Omental fat pad (tissue), 4 donors: ENCODE measurements around the gene ZNF556. TPM values are rescaled to one million over a fixed set of nuclear protein-coding genes. Genes with fewer than 3 reads are reported as not detected.

ENCODE experiments used
- ATAC-seq: fragments of 150-250 bp; one replicate; pipeline ENCODE4 v1.9.1; 2016; ENCODE audit warnings: mild to moderate bottlenecking, moderate library complexity; ENCODE audit not compliant: low FRiP score
- DNase-seq: peaks from one replicate; pipeline ENCODE4 v3.0.0-alpha.2; 2019; ENCODE audit warnings: low spot score
- total RNA-seq, 4 donors: library from RNA; depleted of rRNA; stranded (reverse); fragments of >200 nt; gene quantifications; one replicate each; pipeline ENCODE4 v1.1.0, GENCODE V29; 2016
- TF ChIP-seq, protein P1 (sequence below), 3 donors: fragments of 450-650 bp; IDR thresholded peaks; one replicate each; pipeline ENCODE4 v1.5.1; 2016 to 2017; ENCODE audit warnings: antibody characterized with exemption in 3 of 3, mild to moderate bottlenecking in 3 of 3, moderate library complexity in 2 of 3

Gene ZNF556
- total RNA-seq, 4 donors from 2014 or later = 0.09 to 1.1 (median 0.31) TPM; not detected in 1

DNA sequence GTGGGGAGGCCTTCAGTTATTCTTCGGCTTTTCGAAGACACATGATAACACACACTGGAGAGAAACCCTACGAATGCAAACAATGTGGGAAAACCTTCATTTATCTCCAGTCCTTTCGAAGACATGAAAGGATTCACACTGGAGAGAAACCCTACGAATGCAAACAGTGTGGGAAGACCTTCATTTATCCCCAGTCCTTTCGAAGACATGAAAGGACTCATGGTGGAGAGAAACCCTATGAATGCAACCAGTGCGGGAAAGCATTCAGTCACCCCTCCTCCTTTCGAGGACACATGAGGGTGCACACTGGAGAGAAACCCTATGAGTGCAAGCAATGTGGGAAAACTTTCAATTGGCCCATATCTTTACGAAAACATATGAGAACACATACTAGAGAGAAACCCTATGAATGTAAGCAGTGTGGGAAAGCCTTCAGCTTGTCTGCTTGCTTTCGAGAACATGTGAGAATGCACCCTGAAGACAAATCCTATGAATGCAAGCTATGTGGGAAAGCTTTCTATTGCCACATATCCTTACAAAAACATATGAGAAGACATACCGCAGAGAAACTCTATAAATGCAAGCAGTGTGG, 14.0 kb upstream of the ZNF556 start:
- DNase-seq = no peak
- TF ChIP-seq, protein P1, sequence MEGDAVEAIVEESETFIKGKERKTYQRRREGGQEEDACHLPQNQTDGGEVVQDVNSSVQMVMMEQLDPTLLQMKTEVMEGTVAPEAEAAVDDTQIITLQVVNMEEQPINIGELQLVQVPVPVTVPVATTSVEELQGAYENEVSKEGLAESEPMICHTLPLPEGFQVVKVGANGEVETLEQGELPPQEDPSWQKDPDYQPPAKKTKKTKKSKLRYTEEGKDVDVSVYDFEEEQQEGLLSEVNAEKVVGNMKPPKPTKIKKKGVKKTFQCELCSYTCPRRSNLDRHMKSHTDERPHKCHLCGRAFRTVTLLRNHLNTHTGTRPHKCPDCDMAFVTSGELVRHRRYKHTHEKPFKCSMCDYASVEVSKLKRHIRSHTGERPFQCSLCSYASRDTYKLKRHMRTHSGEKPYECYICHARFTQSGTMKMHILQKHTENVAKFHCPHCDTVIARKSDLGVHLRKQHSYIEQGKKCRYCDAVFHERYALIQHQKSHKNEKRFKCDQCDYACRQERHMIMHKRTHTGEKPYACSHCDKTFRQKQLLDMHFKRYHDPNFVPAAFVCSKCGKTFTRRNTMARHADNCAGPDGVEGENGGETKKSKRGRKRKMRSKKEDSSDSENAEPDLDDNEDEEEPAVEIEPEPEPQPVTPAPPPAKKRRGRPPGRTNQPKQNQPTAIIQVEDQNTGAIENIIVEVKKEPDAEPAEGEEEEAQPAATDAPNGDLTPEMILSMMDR (IDR thresholded peaks at IDR 0.05) = no peak
- ATAC-seq = no peak

DNA sequence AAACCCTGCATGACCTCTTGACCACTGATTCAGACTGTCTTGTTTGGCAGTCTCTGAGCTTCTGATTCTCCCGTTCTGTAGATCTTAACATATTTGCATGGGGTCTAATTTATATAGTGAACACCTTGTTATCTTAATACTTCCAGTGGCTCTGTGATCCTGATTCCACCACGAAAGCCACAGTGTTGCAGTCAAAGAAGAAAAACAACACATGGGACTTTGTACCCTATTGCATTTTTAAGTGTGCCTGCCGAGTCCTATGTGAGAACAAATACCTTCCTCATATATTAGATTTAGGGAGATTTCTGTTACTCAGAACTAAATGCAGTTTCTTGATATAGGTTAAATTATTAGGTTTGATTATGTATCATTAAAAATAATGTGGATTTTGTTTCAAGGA, 12.3 kb upstream of the ZNF556 start:
- ATAC-seq = no peak
- TF ChIP-seq, protein P1 (IDR thresholded peaks at IDR 0.05) = no peak

DNA sequence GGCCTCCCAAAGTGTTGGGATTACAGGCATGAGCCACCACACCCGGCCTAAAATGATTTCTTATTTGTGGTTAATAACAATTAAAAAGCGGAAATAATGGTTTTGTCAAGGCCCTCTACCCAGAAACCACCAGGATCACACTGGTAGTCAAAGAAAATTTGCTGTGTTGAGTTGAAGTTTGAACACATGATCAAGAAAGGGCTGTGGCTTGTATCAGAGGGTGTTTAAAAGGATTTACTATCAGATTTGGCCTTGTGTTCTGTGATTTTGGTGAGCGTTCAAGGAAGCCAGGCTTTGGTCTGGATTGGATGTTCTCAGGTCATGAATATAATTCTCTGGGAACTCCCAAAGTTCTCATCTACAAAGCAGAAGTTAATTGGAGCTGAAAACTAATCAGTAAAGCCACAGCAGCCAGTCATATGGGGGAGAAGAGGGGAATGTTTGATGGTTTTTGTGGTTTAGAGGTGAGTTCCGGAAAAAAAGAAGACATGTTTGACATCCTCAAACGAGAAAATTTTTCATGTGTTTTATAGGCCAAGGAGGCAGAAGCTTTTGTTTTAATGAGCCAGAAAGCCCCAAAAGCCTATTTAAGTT, 10.6 kb upstream of the ZNF556 start:
- ATAC-seq (no peak), DNase-seq (no peak)
- TF ChIP-seq, protein P1 (IDR thresholded peaks at IDR 0.05) = no peak

More for the DNA sequence above, 12.3 kb upstream of the ZNF556 start:
- no peak for DNase-seq

DNA sequence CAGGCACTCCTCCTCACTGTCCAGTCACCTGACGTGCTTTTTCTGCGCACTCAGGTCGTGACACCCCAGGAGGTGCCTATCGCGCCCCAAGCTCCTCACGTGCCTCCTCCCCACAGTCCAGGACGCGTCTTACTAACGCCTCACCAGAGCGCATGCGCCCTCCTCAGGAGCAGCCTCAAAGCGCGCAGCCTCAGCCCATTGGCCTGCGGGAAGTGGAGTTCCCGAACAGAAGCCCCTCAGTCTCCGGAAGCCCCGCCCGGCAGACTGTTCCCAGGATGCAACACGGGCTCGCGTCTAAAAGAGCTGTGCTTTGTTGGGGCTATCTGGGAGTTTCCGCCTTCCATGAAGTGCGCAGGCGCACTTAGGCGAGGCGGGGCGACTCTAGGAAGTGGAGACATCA, 8.3 kb upstream of the ZNF556 start:
- ATAC-seq = no peak
- TF ChIP-seq, protein P1 (IDR thresholded peaks at IDR 0.05) = no peak

DNA sequence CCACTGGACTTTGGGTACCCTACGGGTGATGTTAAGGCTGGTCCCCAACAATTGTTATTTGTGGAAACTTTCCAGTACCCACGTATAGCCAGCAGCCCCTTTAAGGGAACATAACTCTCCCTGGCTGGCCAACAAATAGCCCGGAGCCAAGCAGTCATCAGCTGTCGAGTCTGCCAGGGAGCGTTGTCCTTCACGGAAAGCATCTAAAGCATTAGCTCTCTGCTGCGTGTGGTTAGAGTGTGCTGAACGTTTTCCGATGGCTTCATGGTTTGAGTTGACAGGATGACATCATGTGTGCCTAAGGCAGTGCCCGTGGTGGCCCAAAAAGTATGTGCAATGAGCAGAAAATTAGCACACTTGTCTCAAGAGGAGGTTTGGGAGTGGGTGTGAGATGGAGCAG, 3.3 kb upstream of the ZNF556 start:
- no peak for DNase-seq
- ATAC-seq = no peak
- TF ChIP-seq, protein P1 (IDR thresholded peaks at IDR 0.05) = no peak

More for the DNA sequence above, 8.3 kb upstream of the ZNF556 start:
- DNase-seq = no peak

DNA sequence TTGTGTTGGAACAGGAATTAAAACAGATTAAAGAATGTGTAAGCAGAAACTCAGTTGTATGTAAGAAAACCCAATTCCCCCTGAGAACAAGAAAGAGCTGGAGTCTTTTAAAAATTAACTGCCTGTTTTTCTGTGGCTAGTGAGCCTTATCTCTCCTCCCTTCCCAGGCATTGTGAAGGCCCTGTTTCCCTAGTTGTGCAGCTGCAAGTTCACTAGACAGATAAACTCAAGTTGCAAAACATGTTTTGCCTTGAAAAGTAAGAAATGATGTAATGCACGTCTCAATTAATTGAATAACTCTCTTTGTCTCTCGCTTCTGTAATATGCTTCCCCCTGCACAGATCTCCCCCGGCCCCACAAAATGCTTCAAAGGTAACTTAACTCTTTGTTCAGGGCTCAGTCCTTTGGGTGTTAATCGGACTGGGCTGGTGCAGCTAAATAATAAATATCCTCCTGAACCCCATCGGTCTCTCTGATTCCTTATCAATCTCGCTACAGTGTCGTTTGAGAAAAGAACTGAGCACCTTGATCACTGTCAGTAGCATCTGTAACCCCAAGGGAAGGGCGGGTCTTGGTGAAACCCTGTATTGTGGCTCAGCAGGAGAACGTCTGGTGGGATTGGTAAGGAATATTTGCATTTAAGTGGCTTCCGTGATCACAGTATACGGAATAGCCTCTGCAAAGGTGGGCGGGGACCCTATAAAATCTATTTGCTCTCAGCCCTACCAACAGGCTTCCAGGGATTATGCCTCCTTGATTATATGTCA, 1.6 kb upstream of the ZNF556 start:
- DNase-seq (no peak), ATAC-seq (no peak)
- TF ChIP-seq, protein P1 (IDR thresholded peaks at IDR 0.05) = no peak
